Activated CD4-positive, alpha-beta T cell treated with anti-CD3 and anti-CD28 coated beads for 36 hours (primary cell): ENCODE measurements around the gene IP6K1. TPM values are rescaled to one million over a fixed set of nuclear protein-coding genes. Genes with fewer than 3 reads are reported as not detected.
"Not testable (repeated sequence)": the region's sequence is repeated elsewhere in the genome, so short reads cannot be mapped to it uniquely, and the experiment has no call there.

Experiments used
- ATAC-seq: fragments of 200-7000 bp; cut with Tn5 transposase; one replicate; pipeline ENCODE4 v1.10.0; 2021; ENCODE audit warnings: mild to moderate bottlenecking, moderate library complexity
- CTCF ChIA-PET: fragments of 350-600 bp; sonication (Branson Sonifier 250); formaldehyde crosslinking; loops from one replicate; lab custom pipeline; 2021; ENCODE audit warnings: antibody characterized with exemption; lab: Charles Lee
- POLR2A ChIA-PET: fragments of 350-600 bp; sonication (Branson Sonifier 250); formaldehyde crosslinking; loops from one replicate; lab custom pipeline; 2021; ENCODE audit warnings: antibody characterized with exemption, inconsistent platforms; lab: Charles Lee
- DNase-seq: peaks from one replicate; pipeline ENCODE4 v3.0.0-alpha.2; 2020
- H3K27ac Mint-ChIP-seq: one replicate; pipeline ENCODE4 v1.8.0; 2021; ENCODE audit warnings: mixed read lengths
- H3K27me3 Mint-ChIP-seq: one replicate; pipeline ENCODE4 v1.8.0; 2021; ENCODE audit warnings: mixed read lengths
- H3K36me3 Mint-ChIP-seq: one replicate; pipeline ENCODE4 v1.8.0; 2021; ENCODE audit warnings: low read depth, mixed read lengths
- H3K4me1 Mint-ChIP-seq: one replicate; pipeline ENCODE4 v1.8.0; 2021; ENCODE audit warnings: mixed read lengths
- H3K4me3 Mint-ChIP-seq: one replicate; pipeline ENCODE4 v1.8.0; 2021; ENCODE audit warnings: mild to moderate bottlenecking, moderate library complexity, mixed read lengths
- H3K9me3 Mint-ChIP-seq: one replicate; pipeline ENCODE4 v1.8.0; 2021; ENCODE audit warnings: low read depth, mixed read lengths
- intact Hi-C, 2 experiments: fragments of 100-400 bp; cut with DNase I in 1 of 2; cut with micrococcal nuclease in 1 of 2; formaldehyde crosslinking; loops; one replicate each; pipeline versions ENCODE4 v1.14.2 to v1.15.1; 2022 to 2024; cut with DNase I, micrococcal nuclease
- total RNA-seq, 2 experiments: library from RNA; stranded (reverse); gene quantifications; one replicate each; pipeline ENCODE4 v1.2.3, GENCODE V29; 2021

The IP6K1 gene
- total RNA-seq, 2 experiments from 2014 or later = 29.1 to 31.0 TPM

- intact Hi-C loops = no loop called here
- ChIA-PET POLR2A (interaction anchor here (0.7 kb wide), 1 partner anchor 283 kb away, joined by 3 read pairs; no protein-coding TSS in a partner anchor), CTCF (interaction anchor here (0.6 to 1.8 kb wide), 3 partner anchors 21 to 202 kb away, joined by 3 to 5 read pairs (median 3); no protein-coding TSS in a partner anchor)
- DNase-seq (no peak), ATAC-seq (no peak)
- H3K27ac Mint-ChIP-seq = no peak overlapping the region
- H3K9me3 Mint-ChIP-seq = no peaks in the 10 kb centered on the region
- H3K36me3 Mint-ChIP-seq = peaks cover 31% of the 10 kb centered on the region
- H3K27me3 Mint-ChIP-seq = no peaks in the 10 kb centered on the region
- H3K4me3 Mint-ChIP-seq = no peak overlapping the region
- H3K4me1 Mint-ChIP-seq = peaks cover 48% of the 10 kb centered on the region
Observed at GRCh38 chr3:49781415-49782199, 4.7 kb downstream of the IP6K1 start.

- CTCF ChIA-PET, POLR2A ChIA-PET: not testable (repeated sequence)
- peaks cover 32% of the 10 kb centered on the region for H3K36me3 Mint-ChIP-seq
Observed at GRCh38 chr3:49780975-49781365, 5.4 kb downstream of the IP6K1 start.

GRCh38 chr3:49780080-49780974, 6.0 kb downstream of the IP6K1 start:
- ChIA-PET POLR2A (no interaction called here), CTCF (interaction anchor here (0.6 kb wide), 1 partner anchor 435 kb away, joined by 3 read pairs; no protein-coding TSS in a partner anchor)
- no peak overlapping the region for H3K4me3 Mint-ChIP-seq
- peaks cover 28% of the 10 kb centered on the region for H3K36me3 Mint-ChIP-seq
- intact Hi-C loops = no loop called here
- DNase-seq (no peak), ATAC-seq (no peak)
- no peaks in the 10 kb centered on the region for H3K9me3 Mint-ChIP-seq
- H3K27ac Mint-ChIP-seq = no peak overlapping the region
- H3K27me3 Mint-ChIP-seq = no peaks in the 10 kb centered on the region
- peaks cover 45% of the 10 kb centered on the region for H3K4me1 Mint-ChIP-seq

More at GRCh38 chr3:49780975-49781365, 5.4 kb downstream of the IP6K1 start:
- intact Hi-C loops, H3K4me3 Mint-ChIP-seq, H3K9me3 Mint-ChIP-seq, DNase-seq, ATAC-seq, H3K27ac Mint-ChIP-seq, H3K27me3 Mint-ChIP-seq: not testable (repeated sequence)
- H3K4me1 Mint-ChIP-seq = peaks cover 47% of the 10 kb centered on the region

- no peak for ATAC-seq
- Mint-ChIP-seq H3K27me3 (no peaks in the 10 kb centered on the region), H3K9me3 (no peaks in the 10 kb centered on the region), H3K4me3 (no peak overlapping the region), H3K36me3 (peaks cover 25% of the 10 kb centered on the region), H3K4me1 (peaks cover 46% of the 10 kb centered on the region), H3K27ac (no peak overlapping the region)
- no peak for DNase-seq
- intact Hi-C loops = no loop called here
- ChIA-PET CTCF (interaction anchor here (0.6 kb wide), 2 partner anchors 436 to 513 kb away, joined by 3 to 5 read pairs; partner anchors contain the start of gene IFRD2), POLR2A (no interaction called here)
Observed at GRCh38 chr3:49779358-49780079, 6.8 kb downstream of the IP6K1 start.

GRCh38 chr3:49776101-49776500, 10.2 kb downstream of the IP6K1 start:
- H3K9me3 Mint-ChIP-seq, DNase-seq, H3K4me3 Mint-ChIP-seq, H3K27me3 Mint-ChIP-seq, POLR2A ChIA-PET, H3K27ac Mint-ChIP-seq, ATAC-seq: not testable (repeated sequence)
- H3K36me3 Mint-ChIP-seq = peaks cover 21% of the 10 kb centered on the region
- intact Hi-C loops = loop anchor here in 1 of 2 experiments (2.0 kb wide), 1 partner anchor 39 kb away; no protein-coding TSS in a partner anchor
- H3K4me1 Mint-ChIP-seq = peaks cover 39% of the 10 kb centered on the region
- CTCF ChIA-PET = interaction anchor here (0.6 to 1.3 kb wide), 2 partner anchors 24 to 50 kb away, joined by 3 to 4 read pairs; partner anchors contain the start of gene CDHR4

- Mint-ChIP-seq H3K4me3 (no peak overlapping the region), H3K4me1 (peaks cover 34% of the 10 kb centered on the region), H3K27me3 (no peaks in the 10 kb centered on the region), H3K27ac (no peak overlapping the region), H3K36me3 (peaks cover 19% of the 10 kb centered on the region), H3K9me3 (no peaks in the 10 kb centered on the region)
- ChIA-PET CTCF (interaction anchor here (0.6 to 1.3 kb wide), 2 partner anchors 25 to 50 kb away, joined by 3 to 4 read pairs; partner anchors contain the start of gene CDHR4), POLR2A (no interaction called here)
- no peak for DNase-seq
- ATAC-seq = no peak
- intact Hi-C loops = no loop called here
Observed at GRCh38 chr3:49775538-49775937, 10.8 kb downstream of the IP6K1 start.

- intact Hi-C loops = no loop called here
- CTCF ChIA-PET = interaction anchor here (0.7 kb wide), 1 partner anchor 438 kb away, joined by 3 read pairs; no protein-coding TSS in a partner anchor
- H3K9me3 Mint-ChIP-seq = no peaks in the 10 kb centered on the region
- H3K4me3 Mint-ChIP-seq = no peak overlapping the region
- no peak overlapping the region for H3K27ac Mint-ChIP-seq
- H3K4me1 Mint-ChIP-seq = peaks cover 38% of the 10 kb centered on the region
- peaks cover 19% of the 10 kb centered on the region for H3K36me3 Mint-ChIP-seq
- H3K27me3 Mint-ChIP-seq = no peaks in the 10 kb centered on the region
- no peak for DNase-seq
- no peak for ATAC-seq
- POLR2A ChIA-PET = no interaction called here
Observed at GRCh38 chr3:49772703-49773102, 13.6 kb downstream of the IP6K1 start.

GRCh38 chr3:49771340-49771938, 14.9 kb downstream of the IP6K1 start:
- Mint-ChIP-seq H3K9me3 (no peaks in the 10 kb centered on the region), H3K4me3 (no peak overlapping the region), H3K36me3 (peaks cover 12% of the 10 kb centered on the region), H3K27me3 (no peaks in the 10 kb centered on the region), H3K27ac (no peak overlapping the region), H3K4me1 (peaks cover 36% of the 10 kb centered on the region)
- CTCF ChIA-PET = interaction anchor here (1.0 kb wide), 1 partner anchor 32 kb away, joined by 4 read pairs; the partner anchor contains the start of gene INKA1
- intact Hi-C loops = no loop called here
- no peak for DNase-seq
- no peak for ATAC-seq
- POLR2A ChIA-PET = no interaction called here

- ChIA-PET CTCF (interaction anchor here (0.6 to 1.1 kb wide), 5 partner anchors 13 to 574 kb away, joined by 3 to 4 read pairs (median 3); no protein-coding TSS in a partner anchor), POLR2A (no interaction called here)
- H3K27ac Mint-ChIP-seq = no peak overlapping the region
- no peak for ATAC-seq
- no peak overlapping the region for H3K4me3 Mint-ChIP-seq
- no peaks in the 10 kb centered on the region for H3K9me3 Mint-ChIP-seq
- no peaks in the 10 kb centered on the region for H3K27me3 Mint-ChIP-seq
- H3K36me3 Mint-ChIP-seq = peaks cover 14% of the 10 kb centered on the region
- intact Hi-C loops = no loop called here
- no peak for DNase-seq
- peaks cover 33% of the 10 kb centered on the region for H3K4me1 Mint-ChIP-seq
Observed at GRCh38 chr3:49769926-49770325, 16.4 kb downstream of the IP6K1 start.

- H3K4me3 Mint-ChIP-seq = no peak overlapping the region
- ChIA-PET POLR2A (interaction anchor here (0.6 kb wide), 1 partner anchor 23 kb away, joined by 6 read pairs; no protein-coding TSS in a partner anchor), CTCF (interaction anchor here (0.6 to 1.1 kb wide), 5 partner anchors 12 to 491 kb away, joined by 3 to 4 read pairs (median 3); no protein-coding TSS in a partner anchor)
- H3K27me3 Mint-ChIP-seq = no peaks in the 10 kb centered on the region
- no peak for DNase-seq
- H3K27ac Mint-ChIP-seq = peak overlapping the region; percentile 9
- intact Hi-C loops = no loop called here
- H3K9me3 Mint-ChIP-seq = no peaks in the 10 kb centered on the region
- peaks cover 15% of the 10 kb centered on the region for H3K36me3 Mint-ChIP-seq
- H3K4me1 Mint-ChIP-seq = peaks cover 32% of the 10 kb centered on the region
- ATAC-seq = peak; percentile 61
Observed at GRCh38 chr3:49769286-49769915, 16.9 kb downstream of the IP6K1 start.
